H1 (cell line): ENCODE data around the gene UCN3. TPM values are rescaled to one million over a fixed set of nuclear protein-coding genes. Genes with fewer than 3 reads are reported as not detected.
"Not testable (repeated sequence)": the region's sequence is repeated elsewhere in the genome, so short reads cannot be mapped to it uniquely, and the experiment has no call there.

ENCODE experiments used
- CTCF ChIA-PET: fragments of 300-600 bp; sonication (Branson Sonifier 250); formaldehyde crosslinking; loops from one replicate; lab custom pipeline; 2021; ENCODE audit not compliant: partially characterized antibody; lab: Charles Lee
- POLR2A ChIA-PET: fragments of 300-600 bp; sonication (Branson Sonifier 250); formaldehyde crosslinking; loops from one replicate; lab custom pipeline; 2021; ENCODE audit warnings: inconsistent platforms; ENCODE audit not compliant: partially characterized antibody; lab: Charles Lee
- DNase-seq, 2 experiments: peaks; one replicate each; pipeline versions ENCODE4 v3.0.0 to v3.0.0-alpha.2; 2010 to 2022; ENCODE audit warnings: low spot score in 2 of 2, low read depth in 1 of 2, mixed read lengths in 1 of 2
- FAIRE-seq: peaks from 2 replicates; lab custom pipeline; 2011; peaks lifted over from hg19 to GRCh38; lab: Jason Lieb, UNC
- H2AFZ ChIP-seq: 2 replicates; pipeline ENCODE4 v1.8.1; 2012; ENCODE audit warnings: low read length, inconsistent platforms
- H2AK5ac ChIP-seq: 2 replicates; pipeline ENCODE4 v1.6.1; 2013; ENCODE audit warnings: low read depth, low read length
- H2BK120ac ChIP-seq: replicated peaks from 2 replicates; pipeline ENCODE3; 2013; ENCODE audit warnings: low read depth, low read length, inconsistent platforms
- H2BK12ac ChIP-seq: 2 replicates; pipeline ENCODE4 v1.6.1; 2013; ENCODE audit warnings: low read depth, low read length
- H2BK15ac ChIP-seq: 2 replicates; pipeline ENCODE4 v1.6.1; 2013; ENCODE audit warnings: low read length
- H2BK20ac ChIP-seq: 2 replicates; pipeline ENCODE4 v1.6.1; 2013; ENCODE audit warnings: low read length
- H2BK5ac ChIP-seq: 2 replicates; pipeline ENCODE4 v1.6.1; 2013; ENCODE audit warnings: low read depth, low read length
- H3K14ac ChIP-seq: 2 replicates; pipeline ENCODE4 v1.6.1; 2013; ENCODE audit warnings: inconsistent platforms; ENCODE audit not compliant: insufficient read length
- H3K18ac ChIP-seq: 2 replicates; pipeline ENCODE4 v1.6.1; 2013; ENCODE audit warnings: low read length; ENCODE audit errors: extremely low read depth
- H3K23ac ChIP-seq: 2 replicates; pipeline ENCODE4 v1.6.1; 2013; ENCODE audit warnings: inconsistent platforms; ENCODE audit not compliant: insufficient read length
- H3K23me2 ChIP-seq: 2 replicates; pipeline ENCODE4 v1.6.1; 2013; ENCODE audit warnings: low read depth, low read length
- H3K27ac ChIP-seq: 2 replicates; pipeline ENCODE4 v1.6.1; 2011; ENCODE audit warnings: low read depth, low read length, inconsistent platforms
- H3K27me3 ChIP-seq, 4 experiments: replicated peaks in 1 of 4; 1 replicate in 1 of 4; 2 replicates in 3 of 4; pipeline versions ENCODE4 v1.6.1 to v1.8.1; 2011 to 2013; ENCODE audit warnings: low read length in 3 of 4, mild to moderate bottlenecking in 3 of 4, inconsistent platforms in 2 of 4, mixed read lengths in 2 of 4, moderate library complexity in 1 of 4; ENCODE audit not compliant: control insufficient read depth in 3 of 4, insufficient read depth in 3 of 4; ENCODE audit errors: extremely low read depth in 1 of 4
- H3K36me3 ChIP-seq, 4 experiments: 2 replicates each; pipeline versions ENCODE4 v1.6.1 to v1.8.1; 2011 to 2013; ENCODE audit warnings: mild to moderate bottlenecking in 4 of 4, low read length in 3 of 4, moderate library complexity in 2 of 4, control low read depth in 1 of 4, inconsistent platforms in 1 of 4; ENCODE audit not compliant: insufficient read depth in 4 of 4, control insufficient read depth in 2 of 4
- H3K4ac ChIP-seq: replicated peaks from 2 replicates; pipeline ENCODE3; 2013; ENCODE audit warnings: low read length, low read depth, mixed read lengths, inconsistent platforms; ENCODE audit not compliant: insufficient read length
- H3K4me1 ChIP-seq, 4 experiments: replicated peaks in 1 of 4; 1 replicate in 1 of 4; 2 replicates in 3 of 4; pipeline versions ENCODE4 v1.6.1 to v1.8.1; 2011 to 2013; ENCODE audit warnings: low read length in 3 of 4, inconsistent platforms in 2 of 4, mixed read lengths in 1 of 4; ENCODE audit not compliant: insufficient read depth in 4 of 4, control insufficient read depth in 3 of 4
- H3K4me2 ChIP-seq, 2 experiments: 2 replicates each; pipeline versions ENCODE4 v1.6.1 to v1.8.1; 2011 to 2013; ENCODE audit warnings: low read depth in 2 of 2, low read length in 2 of 2, control low read depth in 1 of 2, inconsistent platforms in 1 of 2, mild to moderate bottlenecking in 1 of 2; ENCODE audit not compliant: insufficient read depth in 1 of 2
- H3K4me3 ChIP-seq, 4 experiments: fragments of 200-600, 300-600 bp in 1 of 4; sonication (generic), shearing (Covaris generic), sonication (Bioruptor Twin) in 1 of 4; 2 replicates each; pipeline versions ENCODE4 v1.5.1 to v1.8.1; 2011 to 2016; ENCODE audit warnings: low read length in 4 of 4, low read depth in 3 of 4, control low read depth in 2 of 4, inconsistent platforms in 2 of 4, mild to moderate bottlenecking in 2 of 4, mixed read lengths in 1 of 4, moderate library complexity in 1 of 4; ENCODE audit not compliant: insufficient read depth in 2 of 4; ENCODE audit errors: extremely low read depth in 1 of 4
- H3K56ac ChIP-seq: replicated peaks from 2 replicates; pipeline ENCODE3; 2013; ENCODE audit warnings: low read depth, mild to moderate bottlenecking, mixed read lengths, low read length, inconsistent platforms; ENCODE audit not compliant: insufficient read length
- H3K79me1 ChIP-seq: 2 replicates; pipeline ENCODE4 v1.6.1; 2013; ENCODE audit warnings: low read depth, low read length, control low read depth
- H3K79me2 ChIP-seq, 2 experiments: 2 replicates each; pipeline versions ENCODE4 v1.6.1 to v1.8.1; 2012 to 2013; ENCODE audit warnings: low read length in 2 of 2, mild to moderate bottlenecking in 2 of 2, inconsistent platforms in 1 of 2; ENCODE audit not compliant: insufficient read depth in 2 of 2, control insufficient read depth in 1 of 2
- H3K9ac ChIP-seq, 4 experiments: replicated peaks in 1 of 4; 1 replicate in 1 of 4; 2 replicates in 3 of 4; pipeline versions ENCODE4 v1.6.1 to v1.8.1; 2011 to 2013; ENCODE audit warnings: low read depth in 3 of 4, low read length in 3 of 4, control low read depth in 2 of 4, mild to moderate bottlenecking in 2 of 4, moderate library complexity in 2 of 4, inconsistent platforms in 1 of 4; ENCODE audit errors: extremely low read depth in 1 of 4
- H3K9me3 ChIP-seq, 2 experiments: 2 replicates each; pipeline versions ENCODE4 v1.6.1 to v1.8.1; 2012 to 2013; ENCODE audit warnings: mild to moderate bottlenecking in 2 of 2, moderate library complexity in 2 of 2, control low read depth in 1 of 2, inconsistent platforms in 1 of 2, low read depth in 1 of 2, low read length in 1 of 2, mixed read lengths in 1 of 2; ENCODE audit not compliant: insufficient read depth in 2 of 2
- H4K20me1 ChIP-seq, 2 experiments: replicated peaks in 1 of 2; 2 replicates each; pipeline versions ENCODE3 to v1.8.1; 2011 to 2013; ENCODE audit warnings: inconsistent platforms in 2 of 2, low read length in 2 of 2, mild to moderate bottlenecking in 1 of 2; ENCODE audit not compliant: insufficient read depth in 2 of 2, control insufficient read depth in 1 of 2
- H4K5ac ChIP-seq: 2 replicates; pipeline ENCODE4 v1.6.1; 2013; ENCODE audit warnings: low read length, low read depth, mixed read lengths, inconsistent platforms; ENCODE audit not compliant: insufficient read length
- H4K8ac ChIP-seq: 2 replicates; pipeline ENCODE4 v1.8.0; 2013; ENCODE audit warnings: mild to moderate bottlenecking, moderate library complexity, low read length, inconsistent platforms; ENCODE audit not compliant: insufficient read depth; ENCODE audit errors: extremely low read depth
- H4K91ac ChIP-seq: replicated peaks from 2 replicates; pipeline ENCODE3; 2013; ENCODE audit warnings: low read length, mixed read lengths, inconsistent platforms; ENCODE audit not compliant: insufficient read length
- SIN3A ChIP-seq, 2 experiments: IDR thresholded peaks in 1 of 2; conservative IDR thresholded peaks in 1 of 2; 2 replicates each; pipeline ENCODE4 v1.6.1; 2011 to 2012; ENCODE audit warnings: low read length in 2 of 2, improper control_type of control experiment in 1 of 2, low read depth in 1 of 2, mild to moderate bottlenecking in 1 of 2
- WGBS, 2 experiments: shearing (Covaris generic) in 1 of 2; methylation state at CpG; one replicate each; pipeline versions ENCODE4 v1.1.6 to v1.1.7; 2013 to 2015; ENCODE audit warnings: low lambda C conversion rate in 2 of 2, mixed read lengths in 2 of 2, inconsistent platforms in 1 of 2, low coverage in 1 of 2, missing lambda C conversion rate in 1 of 2; ENCODE audit not compliant: insufficient replicate concordance in 2 of 2, insufficient coverage in 1 of 2, insufficient read length in 1 of 2; ENCODE audit errors: extremely low coverage in 1 of 2, missing lambda C conversion rate in 1 of 2; 5-methylcytosine and 5-hydroxymethylcytosine counted together
- polyA plus RNA-seq, 7 experiments: library from polyadenylated mRNA; depleted of rRNA in 3 of 7; stranded (reverse) in 5 of 7; unstranded in 2 of 7; fragments of >200 nt in 5 of 7; fragments of 200-250 nt in 2 of 7; gene quantifications; 1 replicate in 5 of 7; 2 replicates in 1 of 7; 4 replicates in 1 of 7; pipeline versions ENCODE4 v1.2.1 to v1.2.3, GENCODE V29; 2011 to 2013; ENCODE audit warnings: missing spikeins in 2 of 7, mixed read lengths in 2 of 7
- total RNA-seq: library from RNA; stranded (reverse); fragmentation: NEBNext Ultra II Directional; extraction: Animal tissue kit (Norgen Biotek cat#: 25700); gene quantifications from 2 replicates; pipeline ENCODE4 v1.2.1, GENCODE V29; 2021

UCN3 gene
- total and polyA plus RNA-seq, 2 of the 8 experiments (the other 6 are each of a cell fraction or from before 2014, with no cell fraction given), result not detected

DNA sequence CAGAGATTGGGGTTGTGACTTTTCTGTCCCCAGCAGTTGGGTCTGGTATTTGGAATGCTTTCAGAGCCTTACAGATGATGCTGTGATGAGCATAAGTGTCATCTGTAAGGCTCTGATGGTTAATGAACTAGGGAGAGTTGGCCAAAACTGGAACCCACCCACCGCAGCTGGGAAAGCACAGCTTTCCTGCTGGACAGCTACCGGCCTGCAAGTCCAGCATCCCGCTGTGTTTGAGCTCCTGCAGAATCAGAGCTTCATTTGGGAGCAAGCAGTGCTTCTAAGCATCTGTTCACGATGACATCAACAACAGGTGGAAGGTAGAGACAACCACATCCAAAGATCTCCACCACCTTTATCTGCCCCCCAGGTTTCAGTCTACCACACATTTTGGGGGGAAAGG is 11.7 kb downstream of the UCN3 start (continued):
- TF ChIP-seq SIN3A (conservative IDR thresholded peaks at IDR 0.05 in 1 of 2, IDR thresholded peaks at IDR 0.05 in 1 of 2; ENCODE audit: low read depth in 1 of 2, low read length in 2 of 2), result no peak

DNA sequence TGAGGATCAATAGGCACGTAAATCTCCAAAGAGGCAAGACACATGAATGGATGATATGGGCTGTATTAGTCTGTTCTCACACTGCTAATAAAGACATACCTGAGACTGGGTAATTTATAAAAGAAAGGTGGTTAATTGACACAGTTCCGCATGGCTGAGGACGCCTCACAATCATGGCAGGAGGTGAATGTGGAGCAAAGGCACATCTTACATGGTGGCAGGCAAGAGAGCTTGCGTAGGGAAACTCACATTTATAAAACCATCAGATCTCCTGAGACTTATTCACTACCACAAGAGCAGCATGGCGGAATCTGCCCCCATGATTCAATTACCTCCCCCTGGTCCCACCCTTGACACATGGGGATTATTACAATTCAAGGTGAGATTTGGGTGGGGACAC is 14.4 kb downstream of the UCN3 start:
- H3K79me1 ChIP-seq, H3K27me3 ChIP-seq, H3K18ac ChIP-seq, H3K4me3 ChIP-seq, H2BK12ac ChIP-seq, H3K23ac ChIP-seq, H4K8ac ChIP-seq, H4K20me1 ChIP-seq, H4K91ac ChIP-seq, H3K4me2 ChIP-seq, H3K4me1 ChIP-seq, H3K36me3 ChIP-seq, DNase-seq, H2BK5ac ChIP-seq, H2BK15ac ChIP-seq, H3K9me3 ChIP-seq, H2AFZ ChIP-seq, H3K27ac ChIP-seq, POLR2A ChIA-PET, H3K9ac ChIP-seq, H4K5ac ChIP-seq, H2BK20ac ChIP-seq, H2AK5ac ChIP-seq, H3K14ac ChIP-seq, H2BK120ac ChIP-seq, H3K4ac ChIP-seq, FAIRE-seq, H3K79me2 ChIP-seq, H3K56ac ChIP-seq, H3K23me2 ChIP-seq: not testable (repeated sequence)
- CTCF ChIA-PET, result interaction anchor here (0.8 to 2.4 kb wide), 3 partner anchors 10 to 564 kb away, joined by 3 to 5 read pairs (median 5); no protein-coding TSS in a partner anchor
- WGBS, 2 experiments, result 93% methylated on average over 5 of the region's 5 CpGs; no CpG with 5 or more reads in 1 of the 2 experiments
